Activated gamma-delta T cell (primary cell): ENCODE results near the gene SKI.
"Not testable (repeated sequence)": the region's sequence is repeated elsewhere in the genome, so short reads cannot be mapped to it uniquely, and the experiment has no call there.

Source experiments
- DNase-seq: peaks from one replicate; lab custom pipeline; 2025; lab: John Stamatoyannopoulos, UW

The SKI gene

GRCh38 chr1:2259668-2260402 is 31.7 kb downstream of the SKI start:
- DNase-seq, result no peak

DNA sequence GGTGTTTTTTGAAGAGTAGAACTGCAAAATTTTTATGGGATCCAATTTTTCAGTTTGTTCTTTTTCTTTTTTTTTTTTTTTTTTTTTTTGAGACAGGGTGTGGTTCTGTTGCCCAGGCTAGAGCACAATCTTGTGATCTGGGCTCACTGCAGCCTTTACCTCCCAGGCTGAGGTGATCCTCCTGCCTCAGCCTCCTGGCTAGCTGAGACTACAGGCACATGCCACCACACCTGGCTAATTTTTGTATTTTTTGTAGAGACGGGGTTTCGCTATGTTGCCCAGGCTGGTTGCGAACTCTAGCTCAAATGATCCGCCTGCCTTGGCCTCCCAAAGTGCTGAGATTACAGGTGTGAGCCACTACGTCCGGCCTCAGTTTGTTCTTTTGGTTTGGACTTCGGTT is 32.4 kb downstream of the SKI start:
- DNase-seq, result not testable (repeated sequence)

DNA sequence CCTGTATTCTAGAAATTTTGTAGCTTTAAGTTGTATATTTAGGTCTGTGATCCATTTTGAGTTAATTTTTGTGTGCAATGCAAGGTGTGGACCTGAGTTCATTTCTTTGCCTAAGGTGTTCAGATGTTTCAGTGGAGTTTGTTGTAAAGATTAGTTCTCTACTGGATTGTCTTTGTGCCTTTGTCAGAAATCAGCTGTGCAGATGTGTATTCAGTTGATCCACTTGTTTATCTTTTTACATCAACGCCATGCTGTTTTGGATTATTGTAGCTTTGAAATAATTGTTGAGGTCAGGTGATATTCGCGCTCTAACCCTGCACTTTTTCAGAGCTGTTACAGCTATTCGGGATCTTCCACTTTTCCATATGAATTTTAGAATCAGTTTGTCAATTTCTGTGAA is 32.8 kb downstream of the SKI start:
- no peak for DNase-seq

DNA sequence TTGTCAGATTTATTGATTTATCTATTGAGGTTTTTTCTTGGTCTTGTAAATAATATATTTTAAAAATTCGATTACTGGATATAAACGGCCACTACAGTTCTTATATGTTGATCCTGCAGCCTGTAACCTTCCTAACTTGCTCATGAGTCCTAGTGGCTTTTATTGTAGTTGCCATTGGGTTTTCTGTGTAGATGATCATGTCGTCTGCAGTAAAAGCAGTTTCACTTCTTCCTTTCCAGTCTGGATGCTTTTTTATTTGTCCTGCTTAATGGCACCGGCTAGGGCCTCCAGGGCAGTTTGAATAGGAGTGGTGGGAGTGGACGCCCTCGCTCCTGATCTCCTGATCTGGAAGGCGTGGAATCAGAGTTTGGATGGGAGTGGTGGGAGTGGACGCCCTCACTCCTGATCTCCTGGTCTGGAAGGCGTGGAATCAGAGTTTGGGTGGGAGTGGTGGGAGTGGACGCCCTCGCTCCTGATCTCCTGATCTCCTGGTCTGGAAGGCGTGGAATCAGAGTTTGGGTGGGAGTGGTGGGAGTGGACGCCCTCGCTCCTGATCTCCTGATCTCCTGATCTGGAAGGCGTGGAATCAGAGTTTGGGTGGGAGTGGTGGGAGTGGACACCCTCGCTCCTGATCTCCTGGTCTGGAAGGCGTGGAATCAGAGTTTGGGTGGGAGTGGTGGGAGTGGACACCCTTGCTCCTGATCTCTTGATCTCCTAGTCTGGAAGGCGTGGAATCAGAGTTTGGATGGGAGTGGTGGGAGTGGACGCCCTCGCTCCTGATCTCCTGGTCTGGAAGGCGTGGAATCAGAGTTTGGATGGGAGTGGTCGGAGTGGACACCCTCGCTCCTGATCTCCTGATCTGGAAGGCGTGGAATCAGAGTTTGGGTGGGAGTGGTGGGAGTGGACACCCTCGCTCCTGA is 33.6 kb downstream of the SKI start:
- not testable (repeated sequence) for DNase-seq

GRCh38 chr1:2266301-2266975 is 38.3 kb downstream of the SKI start:
- DNase-seq, result no peak

- no peak for DNase-seq
Observed at GRCh38 chr1:2267051-2267830, 39.1 kb downstream of the SKI start.

DNA sequence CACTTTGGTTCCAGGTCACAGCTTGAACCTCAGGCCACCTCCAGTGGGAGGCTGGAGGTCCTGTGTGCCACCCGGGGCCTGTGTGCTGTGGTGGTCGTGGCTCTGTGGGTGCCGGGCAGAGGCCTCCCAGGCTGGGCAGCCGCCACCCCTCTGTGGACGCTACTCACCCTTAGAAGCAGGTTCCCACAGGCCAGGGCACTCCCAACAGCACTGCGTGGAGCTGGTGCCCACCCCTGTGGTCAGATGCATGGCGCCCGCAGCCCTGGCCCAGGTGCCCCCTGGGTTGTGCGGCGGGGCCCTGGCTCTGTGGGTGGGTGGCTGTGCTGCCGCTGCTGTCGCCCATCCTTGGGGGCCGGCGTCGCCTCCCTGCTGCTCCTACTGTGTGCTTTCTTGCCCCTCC is 39.7 kb downstream of the SKI start:
- no peak for DNase-seq

- no peak for DNase-seq
Observed at GRCh38 chr1:2268285-2269056, 40.4 kb downstream of the SKI start.

DNA sequence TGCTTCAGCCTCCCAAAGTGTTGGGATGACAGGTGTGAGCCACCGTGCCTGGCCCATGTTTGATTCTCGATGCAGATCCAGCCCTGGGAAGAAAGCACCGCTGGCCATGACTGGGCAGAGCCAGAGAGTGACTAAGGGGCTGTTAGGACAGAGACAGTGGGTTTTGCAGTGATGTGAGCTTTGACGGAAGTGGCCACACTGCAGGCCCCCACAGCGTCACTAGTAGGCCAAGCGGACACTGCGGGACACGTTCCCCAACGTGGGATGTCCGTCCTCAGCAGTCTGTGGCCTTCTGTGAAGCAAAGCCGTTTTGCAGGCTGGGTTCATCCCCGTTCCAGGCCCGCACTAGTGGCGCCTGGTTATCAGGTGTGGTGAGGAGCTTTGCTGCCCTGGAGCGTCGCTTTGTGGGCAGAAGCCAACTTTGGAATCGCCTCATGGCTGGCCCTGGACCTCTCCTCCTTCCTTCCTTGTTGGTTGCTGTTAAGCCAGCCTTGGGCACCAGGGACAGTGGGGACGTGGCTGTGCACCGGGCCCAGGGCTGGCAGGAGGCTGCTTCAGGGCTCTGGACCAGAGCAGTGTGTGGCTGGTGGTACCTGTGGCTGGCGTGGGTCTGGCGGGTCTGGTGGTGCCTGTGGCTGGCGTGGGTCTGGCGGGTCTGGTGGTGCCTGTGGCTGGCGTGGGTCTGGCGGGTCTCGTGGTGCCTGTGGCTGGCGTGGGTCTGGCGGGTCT is 41.2 kb downstream of the SKI start:
- DNase-seq, result no peak

DNA sequence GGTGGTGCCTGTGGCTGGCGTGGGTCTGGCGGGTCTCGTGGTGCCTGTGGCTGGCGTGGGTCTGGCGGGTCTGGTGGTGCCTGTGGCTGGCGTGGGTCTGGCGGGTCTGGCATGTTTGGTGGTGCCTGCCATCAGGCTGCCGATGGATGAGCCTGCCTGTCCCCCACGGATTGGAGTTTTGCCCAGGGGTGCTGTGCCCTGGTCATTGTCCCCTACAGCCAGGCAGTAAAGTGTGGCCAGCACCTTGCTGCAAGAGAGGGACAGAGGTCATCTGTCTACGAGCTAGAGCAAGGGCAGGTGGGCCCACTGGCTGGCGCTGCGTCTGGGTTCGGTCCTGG is 41.8 kb downstream of the SKI start:
- no peak for DNase-seq

DNA sequence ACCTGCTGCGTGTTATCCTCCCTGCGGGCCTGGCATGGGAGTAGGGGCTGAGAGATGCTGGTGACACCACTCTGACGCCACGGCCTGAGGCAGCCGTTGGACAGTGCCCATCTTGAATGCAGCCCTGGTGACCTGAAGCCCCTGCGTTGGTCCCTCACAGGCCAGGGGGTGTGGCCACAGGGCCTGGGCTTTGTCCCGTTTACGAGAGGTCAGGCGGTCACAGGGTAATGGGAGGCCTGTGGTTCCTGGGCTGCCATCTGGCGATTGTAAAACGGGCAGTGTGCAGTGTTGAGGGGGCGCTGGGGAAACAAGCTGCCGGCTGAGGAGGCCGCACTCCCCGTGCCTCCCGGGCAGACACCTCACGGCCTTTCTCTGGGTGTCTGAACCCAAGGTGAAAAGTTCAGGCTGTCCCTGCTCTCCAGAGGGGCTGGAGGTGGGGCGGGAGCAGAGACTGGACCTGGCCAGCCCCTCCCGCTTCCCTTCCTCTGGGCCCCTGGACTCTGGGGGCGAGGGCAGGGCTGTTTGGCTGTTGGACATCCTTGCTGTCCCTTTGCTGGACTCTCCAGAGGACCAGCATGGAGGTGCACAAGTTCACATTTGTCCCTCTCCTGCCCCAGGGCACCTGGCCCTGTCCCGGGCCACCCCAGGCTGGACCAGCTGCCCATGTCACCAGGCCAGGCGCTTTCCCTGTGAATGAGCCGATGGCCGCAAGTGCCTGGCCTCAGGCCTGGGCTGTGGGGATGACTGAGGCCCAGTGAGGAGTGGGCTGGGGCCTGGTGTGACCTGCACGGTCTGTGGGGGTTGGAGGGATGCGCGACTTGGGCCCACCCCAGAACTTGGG is 42.4 kb downstream of the SKI start:
- DNase-seq, result no peak

DNA sequence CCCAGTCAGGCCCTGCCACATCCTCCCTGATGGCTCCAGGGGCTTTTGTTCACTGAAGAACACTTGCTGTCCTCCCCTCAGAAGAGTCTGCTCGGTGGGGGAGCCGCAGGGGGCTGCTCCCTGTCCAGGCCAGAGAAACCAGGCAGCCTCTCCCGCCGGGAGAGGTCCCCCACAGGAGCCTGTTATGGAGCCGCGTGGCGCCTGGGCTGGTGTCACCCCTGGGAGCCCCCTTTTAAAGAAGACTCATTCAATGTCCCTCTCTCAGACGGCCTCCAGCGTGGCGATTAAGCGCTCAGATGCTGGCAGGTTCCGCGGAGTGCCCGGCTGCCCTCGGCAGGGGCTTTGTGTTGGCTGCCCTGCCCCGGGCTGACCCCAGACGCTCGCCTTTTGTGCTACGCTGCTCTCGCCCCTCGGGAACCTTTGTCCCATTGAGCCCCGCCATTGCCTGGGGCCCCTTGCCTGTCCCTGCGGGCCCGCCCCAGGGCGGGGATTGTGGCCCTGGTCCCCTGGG is 43.1 kb downstream of the SKI start:
- DNase-seq, result no peak

DNA sequence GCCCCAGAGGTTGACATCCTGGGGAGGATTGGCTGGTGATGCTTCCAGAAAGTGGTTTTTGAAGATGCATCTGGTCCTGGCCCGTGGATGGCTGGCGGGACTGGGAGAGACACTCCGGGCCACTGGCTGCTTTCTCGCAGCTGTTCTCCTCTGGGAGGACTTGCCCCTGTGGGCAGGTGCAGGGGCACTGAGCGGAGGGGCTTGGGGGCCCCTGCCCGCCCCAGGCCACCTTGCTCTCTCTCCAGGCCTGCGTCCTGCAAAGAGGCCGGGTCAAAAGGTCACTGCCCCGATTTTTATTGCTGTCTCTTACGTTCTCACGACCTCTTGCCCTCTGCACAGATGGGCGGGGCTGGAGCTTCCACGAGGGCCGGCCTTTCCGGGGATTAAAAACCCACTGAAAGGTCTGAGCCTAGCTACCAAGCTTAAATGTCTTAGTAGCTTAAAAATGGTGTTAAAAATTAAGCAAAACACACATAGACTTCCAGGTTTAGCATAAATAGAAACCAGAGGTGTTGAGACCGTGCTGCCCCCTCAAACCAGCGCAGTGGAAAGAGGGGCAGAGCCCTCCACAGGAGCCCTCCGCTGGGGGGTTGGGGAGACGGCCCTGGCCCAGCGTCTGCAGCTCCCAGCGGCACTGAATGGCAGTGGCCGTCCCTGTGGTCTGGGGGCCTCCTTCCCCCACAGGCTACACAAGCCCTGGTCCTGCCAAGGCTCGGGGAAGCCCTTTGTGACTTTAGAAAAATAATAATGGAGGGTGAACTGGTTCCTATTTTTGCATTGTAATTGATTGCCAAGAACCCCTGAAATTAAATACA is 43.9 kb downstream of the SKI start:
- no peak for DNase-seq

DNA sequence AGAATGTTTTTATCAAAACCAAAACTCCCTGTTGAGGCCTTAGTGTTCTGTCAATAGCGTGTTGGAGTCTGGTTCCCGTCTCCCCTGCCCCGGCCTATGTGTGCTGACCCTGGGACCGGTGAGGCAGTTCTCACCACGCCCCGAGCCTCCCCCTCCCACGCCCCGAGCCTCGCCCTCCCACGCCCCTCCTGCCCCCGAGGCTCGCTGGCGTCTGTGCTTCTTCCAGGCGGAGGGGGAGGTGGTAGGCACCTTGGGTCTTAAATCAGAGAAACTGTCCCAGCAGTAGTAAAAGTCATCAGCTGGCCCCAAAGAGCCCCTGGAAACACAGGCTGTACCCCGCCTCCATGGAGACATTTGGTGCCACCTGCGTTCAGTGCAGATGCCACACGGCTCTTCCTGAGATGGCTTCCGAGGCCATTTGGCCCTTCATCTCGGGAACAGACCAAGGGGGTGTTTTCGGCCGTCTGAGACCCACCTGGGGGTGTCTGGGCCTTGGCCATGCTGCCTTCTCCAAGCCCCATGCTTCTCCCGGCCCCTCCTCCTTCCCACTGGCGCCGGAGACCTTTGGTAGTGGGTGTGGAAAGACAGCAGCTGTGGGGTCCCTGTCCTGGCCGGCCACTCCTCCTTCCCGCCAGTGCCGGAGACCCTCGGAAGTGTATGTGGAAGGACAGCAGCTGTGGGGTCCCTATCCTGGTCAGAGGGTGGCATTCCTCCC is 44.7 kb downstream of the SKI start:
- DNase-seq, result no peak

GRCh38 chr1:2273401-2274090 is 45.4 kb downstream of the SKI start:
- DNase-seq, result no peak

DNA sequence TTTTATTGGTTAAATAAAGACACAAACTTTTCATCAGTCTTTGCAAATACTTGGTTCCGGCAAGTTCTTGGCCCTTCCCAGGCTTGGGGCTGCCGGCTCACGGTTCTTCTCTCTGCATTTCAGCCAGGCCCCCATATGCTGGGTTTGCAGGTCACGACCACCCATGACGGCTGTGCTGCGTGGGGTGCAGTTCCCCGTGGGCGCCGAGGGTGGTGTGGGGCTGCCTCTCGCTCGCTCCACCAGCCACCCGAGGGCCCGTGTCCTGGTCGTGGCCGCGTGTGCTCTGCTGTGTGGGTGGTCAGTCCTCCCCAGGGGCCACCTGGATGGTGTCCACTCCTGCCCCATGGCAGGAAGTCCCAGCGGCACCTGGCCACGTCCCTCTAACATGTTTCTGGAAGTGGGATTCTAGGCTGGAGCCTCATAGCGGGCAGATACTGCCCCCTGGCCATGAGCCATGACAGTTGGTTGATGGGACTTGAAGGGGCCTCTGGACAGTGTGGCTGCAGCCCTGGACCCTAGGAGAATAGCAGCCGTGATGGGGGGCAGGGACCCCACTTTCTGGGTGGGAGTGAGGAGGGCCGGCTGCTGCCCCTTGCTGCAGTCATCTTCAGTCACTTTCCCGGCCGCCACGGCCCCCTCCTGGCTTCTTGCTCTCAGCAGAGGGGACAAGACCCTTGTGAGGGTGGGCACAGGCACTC is 46.3 kb downstream of the SKI start:
- DNase-seq, result no peak
